ENCODE data around the gene CHCHD2. TPM values are rescaled to one million over a fixed set of nuclear protein-coding genes. Genes with fewer than 3 reads are reported as not detected.
"Not testable (repeated sequence)": the region's sequence is repeated elsewhere in the genome, so short reads cannot be mapped to it uniquely, and the experiment has no call there.

Gene CHCHD2
- total RNA-seq, 1 donor from 2014 or later = 64.1 TPM

DNA sequence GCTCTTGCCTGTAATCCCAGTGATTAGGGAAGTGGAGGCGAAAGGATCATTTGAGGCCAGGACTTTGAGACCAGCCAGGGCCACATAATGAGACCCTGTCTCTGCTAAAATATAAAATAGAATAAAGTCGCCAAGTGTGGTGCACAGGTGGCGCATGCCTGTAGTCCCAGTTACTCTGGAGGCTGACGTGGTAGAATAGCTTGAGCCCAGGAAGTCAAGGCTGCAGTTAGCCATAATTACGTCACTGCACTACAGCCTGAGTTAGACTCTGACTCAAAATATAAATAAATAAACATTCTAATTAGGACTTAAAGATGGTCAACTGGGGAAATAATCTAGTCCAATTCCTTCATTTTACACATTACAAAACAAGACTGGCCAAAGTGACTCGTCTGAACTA lies 768 bp downstream of the CHCHD2 start:
- peak overlapping the region; percentile 70 for H3K27ac Mint-ChIP-seq
- no peak overlapping the region for H3K27ac ChIP-seq
- peaks cover 3% of the 10 kb centered on the region for H3K9me3 Mint-ChIP-seq

GRCh38 chr7:56104138-56104537 lies 2.1 kb downstream of the CHCHD2 start:
- not testable (repeated sequence) for H3K4me1 ChIP-seq; H3K27ac ChIP-seq; H3K4me3 Mint-ChIP-seq; H3K4me3 ChIP-seq; H3K9ac ChIP-seq; H3K4me2 ChIP-seq; H3K27ac Mint-ChIP-seq; H3K27me3 Mint-ChIP-seq (ENCODE audit: insufficient read depth, low read depth); H2AFZ ChIP-seq (replicated peaks); H4K20me1 ChIP-seq (ENCODE audit: low read depth); H3K27me3 ChIP-seq; H3K36me3 ChIP-seq; H3K9me3 ChIP-seq (ENCODE audit: low read depth); DNase-seq (ENCODE audit: low spot score); H3F3A ChIP-seq (ENCODE audit: low read depth); H3K9me3 Mint-ChIP-seq
- peaks cover 12% of the 10 kb centered on the region for H3K4me1 Mint-ChIP-seq
- peaks cover 14% of the 10 kb centered on the region for H3K36me3 Mint-ChIP-seq
- peaks cover 11% of the 10 kb centered on the region for H3K79me2 ChIP-seq (ENCODE audit: low read depth)

More for the DNA sequence above, 768 bp downstream of the CHCHD2 start:
- H3K4me1 ChIP-seq = no peaks in the 10 kb centered on the region
- peak overlapping the region; percentile 64 for H3K4me3 ChIP-seq
- H2AFZ ChIP-seq (replicated peaks) = no peak overlapping the region
- no peaks in the 10 kb centered on the region for H3K27me3 ChIP-seq
- Mint-ChIP-seq H3K36me3 (peaks cover 12% of the 10 kb centered on the region), H3K27me3 (ENCODE audit: insufficient read depth, low read depth) (peaks cover 2% of the 10 kb centered on the region), H3K4me1 (peaks cover 12% of the 10 kb centered on the region), H3K4me3 (peak overlapping the region; percentile 94)
- H3K36me3 ChIP-seq = no peaks in the 10 kb centered on the region
- H4K20me1 ChIP-seq (ENCODE audit: low read depth) = no peaks in the 10 kb centered on the region
- DNase-seq (ENCODE audit: low spot score) = no peak
- H3K9me3 ChIP-seq (ENCODE audit: low read depth) = no peaks in the 10 kb centered on the region
- TF ChIP-seq CTCF (IDR thresholded peaks at IDR 0.05) = no peak
- no peak for TF ChIP-seq EZH2 (IDR thresholded peaks at IDR 0.05)
- no peak for TF ChIP-seq EZH2phosphoT487 (IDR thresholded peaks at IDR 0.05)
- H3K9ac ChIP-seq = no peak overlapping the region
- H3K4me2 ChIP-seq = peak overlapping the region; percentile 79
- no peaks in the 10 kb centered on the region for H3F3A ChIP-seq (ENCODE audit: low read depth)
- peaks cover 11% of the 10 kb centered on the region for H3K79me2 ChIP-seq (ENCODE audit: low read depth)

GRCh38 chr7:56099653-56100052 lies 6.6 kb downstream of the CHCHD2 start:
- Histone ChIP-seq H3K4me1 (no peaks in the 10 kb centered on the region), H3K36me3 (no peaks in the 10 kb centered on the region), H3K9ac (no peak overlapping the region), H3K9me3 (ENCODE audit: low read depth) (no peaks in the 10 kb centered on the region), H3K27ac (no peak overlapping the region), H3K27me3 (no peaks in the 10 kb centered on the region), H3K4me2 (no peak overlapping the region), H3K4me3 (no peak overlapping the region), H2AFZ (replicated peaks) (no peak overlapping the region), H4K20me1 (ENCODE audit: low read depth) (no peaks in the 10 kb centered on the region), H3F3A (ENCODE audit: low read depth) (no peaks in the 10 kb centered on the region), H3K79me2 (ENCODE audit: low read depth) (no peaks in the 10 kb centered on the region)
- H3K4me1 Mint-ChIP-seq = no peaks in the 10 kb centered on the region
- TF ChIP-seq CTCF (IDR thresholded peaks at IDR 0.05) = no peak
- no peak for TF ChIP-seq EZH2phosphoT487 (IDR thresholded peaks at IDR 0.05)
- no peak for TF ChIP-seq EZH2 (IDR thresholded peaks at IDR 0.05)
- H3K27ac Mint-ChIP-seq = no peak overlapping the region
- H3K4me3 Mint-ChIP-seq = no peak overlapping the region
- peaks cover 2% of the 10 kb centered on the region for H3K27me3 Mint-ChIP-seq (ENCODE audit: insufficient read depth, low read depth)
- peaks cover 14% of the 10 kb centered on the region for H3K36me3 Mint-ChIP-seq
- H3K9me3 Mint-ChIP-seq = no peaks in the 10 kb centered on the region
- DNase-seq (ENCODE audit: low spot score) = no peak

GRCh38 chr7:56098187-56099008 lies 7.9 kb downstream of the CHCHD2 start:
- H3K4me1 Mint-ChIP-seq; H3K27ac Mint-ChIP-seq; H3K27me3 ChIP-seq; H3K27me3 Mint-ChIP-seq (ENCODE audit: insufficient read depth, low read depth); H3K36me3 ChIP-seq; H4K20me1 ChIP-seq (ENCODE audit: low read depth); H3F3A ChIP-seq (ENCODE audit: low read depth); H3K9me3 Mint-ChIP-seq; H3K9me3 ChIP-seq (ENCODE audit: low read depth); H3K79me2 ChIP-seq (ENCODE audit: low read depth); H3K4me3 Mint-ChIP-seq; H3K4me2 ChIP-seq; H2AFZ ChIP-seq (replicated peaks); H3K4me1 ChIP-seq; H3K4me3 ChIP-seq; DNase-seq (ENCODE audit: low spot score); H3K27ac ChIP-seq; H3K9ac ChIP-seq: not testable (repeated sequence)
- peaks cover 12% of the 10 kb centered on the region for H3K36me3 Mint-ChIP-seq

All from neural progenitor cell (in vitro differentiated cells).